Dendritic cell treated with granulocyte-macrophage colony-stimulating factor and Interleukin-4, amounts not matched to agents 40 ng/mL and 50 ng/mL, for 4 days (primary cell): ENCODE measurements around the gene FLG2.
"Not testable (repeated sequence)": the region's sequence is repeated elsewhere in the genome, so short reads cannot be mapped to it uniquely, and the experiment has no call there.

Source experiments
- H3K27ac Mint-ChIP-seq: one replicate; pipeline ENCODE4 v1.8.0; 2022; ENCODE audit warnings: mild to moderate bottlenecking, mixed read lengths
- H3K27me3 Mint-ChIP-seq: one replicate; pipeline ENCODE4 v1.8.0; 2022; ENCODE audit warnings: mild to moderate bottlenecking, mixed read lengths
- H3K36me3 Mint-ChIP-seq: one replicate; pipeline ENCODE4 v1.8.0; 2022; ENCODE audit warnings: low read depth, mixed read lengths
- H3K4me1 Mint-ChIP-seq: one replicate; pipeline ENCODE4 v1.8.0; 2022; ENCODE audit warnings: low read depth, mixed read lengths
- H3K4me3 Mint-ChIP-seq: one replicate; pipeline ENCODE4 v1.8.0; 2022; ENCODE audit warnings: mild to moderate bottlenecking, moderate library complexity, mixed read lengths
- H3K9me3 Mint-ChIP-seq: one replicate; pipeline ENCODE4 v1.8.0; 2022; ENCODE audit warnings: mixed read lengths
- intact Hi-C: fragments of 100-400 bp; cut with micrococcal nuclease; formaldehyde crosslinking; loops from one replicate; pipeline ENCODE4 v1.15.0; 2022

The FLG2 gene

GRCh38 chr1:152348447-152348846, 11.4 kb downstream of the FLG2 start:
- Mint-ChIP-seq H3K27me3 (peaks cover 14% of the 10 kb centered on the region), H3K4me1 (no peaks in the 10 kb centered on the region), H3K9me3 (peaks cover 10% of the 10 kb centered on the region), H3K4me3 (no peak overlapping the region), H3K36me3 (no peaks in the 10 kb centered on the region), H3K27ac (no peak overlapping the region)
- intact Hi-C loops, result loop anchor here (5.0 kb wide), 2 partner anchors 109 to 296 kb away; no protein-coding TSS in a partner anchor

GRCh38 chr1:152347116-152347728, 12.6 kb downstream of the FLG2 start:
- H3K36me3 Mint-ChIP-seq, result no peaks in the 10 kb centered on the region
- no peaks in the 10 kb centered on the region for H3K9me3 Mint-ChIP-seq
- H3K4me3 Mint-ChIP-seq, result no peak overlapping the region
- H3K4me1 Mint-ChIP-seq, result no peaks in the 10 kb centered on the region
- peaks cover 16% of the 10 kb centered on the region for H3K27me3 Mint-ChIP-seq
- no peak overlapping the region for H3K27ac Mint-ChIP-seq
- intact Hi-C loops, result loop anchor here (1.0 to 5.0 kb wide), 3 partner anchors 110 to 295 kb away; no protein-coding TSS in a partner anchor

GRCh38 chr1:152344438-152344837, 15.4 kb downstream of the FLG2 start:
- Mint-ChIP-seq H3K9me3 (no peaks in the 10 kb centered on the region), H3K27ac (no peak overlapping the region), H3K27me3 (peaks cover 17% of the 10 kb centered on the region), H3K4me1 (no peaks in the 10 kb centered on the region), H3K36me3 (no peaks in the 10 kb centered on the region), H3K4me3 (no peak overlapping the region)
- intact Hi-C loops, result no loop called here

GRCh38 chr1:152343006-152343405, 16.8 kb downstream of the FLG2 start:
- no peaks in the 10 kb centered on the region for H3K9me3 Mint-ChIP-seq

GRCh38 chr1:152335399-152335798, 24.4 kb downstream of the FLG2 start:
- Mint-ChIP-seq H3K27me3 (peaks cover 9% of the 10 kb centered on the region), H3K27ac (no peak overlapping the region), H3K9me3 (no peaks in the 10 kb centered on the region), H3K36me3 (no peaks in the 10 kb centered on the region), H3K4me3 (no peak overlapping the region), H3K4me1 (no peaks in the 10 kb centered on the region)
- intact Hi-C loops, result no loop called here

More at GRCh38 chr1:152343006-152343405, 16.8 kb downstream of the FLG2 start:
- Mint-ChIP-seq H3K36me3 (no peaks in the 10 kb centered on the region), H3K4me3 (no peak overlapping the region), H3K27ac (no peak overlapping the region), H3K27me3 (peaks cover 17% of the 10 kb centered on the region), H3K4me1 (no peaks in the 10 kb centered on the region)
- intact Hi-C loops, result no loop called here

GRCh38 chr1:152328801-152329391, 30.9 kb downstream of the FLG2 start:
- H3K4me1 Mint-ChIP-seq, result no peaks in the 10 kb centered on the region
- intact Hi-C loops, result no loop called here
- H3K36me3 Mint-ChIP-seq, result no peaks in the 10 kb centered on the region
- H3K27ac Mint-ChIP-seq, result no peak overlapping the region
- no peaks in the 10 kb centered on the region for H3K9me3 Mint-ChIP-seq
- no peak overlapping the region for H3K4me3 Mint-ChIP-seq
- peaks cover 2% of the 10 kb centered on the region for H3K27me3 Mint-ChIP-seq

GRCh38 chr1:152325111-152325510, 34.7 kb downstream of the FLG2 start, which contains the start of gene FLG:
FLG (minus strand) TSS chr1:152325239; CDS start chr1:152315456, 9,783 bp downstream.
- intact Hi-C loops, result no loop called here
- Mint-ChIP-seq H3K4me3 (no peak within 1 kb of the TSS), H3K36me3 (no peaks in the 10 kb centered on the region), H3K27ac (no peak within 1 kb of the TSS), H3K4me1 (no peaks in the 10 kb centered on the region), H3K9me3 (no peaks in the 10 kb centered on the region), H3K27me3 (peaks cover 4% of the 10 kb centered on the region)

- Mint-ChIP-seq H3K4me1 (peaks cover 6% of the 10 kb centered on the region), H3K4me3 (no peak overlapping the region), H3K27me3 (no peaks in the 10 kb centered on the region), H3K27ac (no peak overlapping the region), H3K9me3 (peaks cover 55% of the 10 kb centered on the region), H3K36me3 (no peaks in the 10 kb centered on the region)
- intact Hi-C loops, result no loop called here
Observed at GRCh38 chr1:152313970-152314369, 45.8 kb downstream of the FLG2 start.

GRCh38 chr1:152313319-152313801, 46.4 kb downstream of the FLG2 start:
- intact Hi-C loops, result no loop called here
- H3K4me1 Mint-ChIP-seq, result peaks cover 6% of the 10 kb centered on the region
- no peak overlapping the region for H3K27ac Mint-ChIP-seq
- no peaks in the 10 kb centered on the region for H3K27me3 Mint-ChIP-seq
- H3K36me3 Mint-ChIP-seq, result no peaks in the 10 kb centered on the region
- no peak overlapping the region for H3K4me3 Mint-ChIP-seq
- peaks cover 62% of the 10 kb centered on the region for H3K9me3 Mint-ChIP-seq

GRCh38 chr1:152312169-152312568, 47.6 kb downstream of the FLG2 start:
- H3K9me3 Mint-ChIP-seq, result peaks cover 73% of the 10 kb centered on the region
- H3K27me3 Mint-ChIP-seq, H3K4me3 Mint-ChIP-seq, H3K27ac Mint-ChIP-seq, H3K4me1 Mint-ChIP-seq, H3K36me3 Mint-ChIP-seq, intact Hi-C loops: not testable (repeated sequence)

- Mint-ChIP-seq H3K27ac (no peak overlapping the region), H3K4me3 (no peak overlapping the region), H3K9me3 (peaks cover 77% of the 10 kb centered on the region), H3K36me3 (no peaks in the 10 kb centered on the region), H3K4me1 (peaks cover 6% of the 10 kb centered on the region), H3K27me3 (no peaks in the 10 kb centered on the region)
- intact Hi-C loops, result no loop called here
Observed at GRCh38 chr1:152309955-152310354, 49.9 kb downstream of the FLG2 start.

- H3K27me3 Mint-ChIP-seq, H3K36me3 Mint-ChIP-seq, H3K4me3 Mint-ChIP-seq, H3K27ac Mint-ChIP-seq, H3K4me1 Mint-ChIP-seq, intact Hi-C loops: not testable (repeated sequence)
- peaks cover 81% of the 10 kb centered on the region for H3K9me3 Mint-ChIP-seq
Observed at GRCh38 chr1:152309320-152309901, 50.4 kb downstream of the FLG2 start.

GRCh38 chr1:152308758-152309157, 51.0 kb downstream of the FLG2 start:
- H3K27me3 Mint-ChIP-seq, result not testable (repeated sequence)

GRCh38 chr1:152307970-152308369, 51.8 kb downstream of the FLG2 start:
- H3K4me3 Mint-ChIP-seq, H3K27ac Mint-ChIP-seq, H3K27me3 Mint-ChIP-seq, intact Hi-C loops, H3K36me3 Mint-ChIP-seq, H3K4me1 Mint-ChIP-seq: not testable (repeated sequence)
- H3K9me3 Mint-ChIP-seq, result peaks cover 78% of the 10 kb centered on the region

More at GRCh38 chr1:152308758-152309157, 51.0 kb downstream of the FLG2 start:
- H3K4me1 Mint-ChIP-seq, H3K36me3 Mint-ChIP-seq, intact Hi-C loops, H3K27ac Mint-ChIP-seq, H3K4me3 Mint-ChIP-seq: not testable (repeated sequence)
- peaks cover 79% of the 10 kb centered on the region for H3K9me3 Mint-ChIP-seq
